22Rv1 (cell line): ENCODE measurements around the gene ARHGAP8.

Experiments used
- CTCF ChIP-seq: fragments of 450-650 bp; IDR thresholded peaks from 2 replicates; pipeline ENCODE4 v1.5.1; 2017; ENCODE audit warnings: mild to moderate bottlenecking
- ZFX ChIP-seq: fragments of 450-650 bp; IDR thresholded peaks from 2 replicates; pipeline ENCODE4 v1.6.1; 2017; ENCODE audit warnings: antibody characterized with exemption, borderline replicate concordance

- TF ChIP-seq CTCF (no peak), ZFX (no peak)
Observed at GRCh38 chr22:44743247-44743646, 9.1 kb upstream of the ARHGAP8 start.
